GM10266 (cell line): Measurements from ENCODE around the gene CCM2L.
A peak's percentile ranks its signal among the peaks of the same experiment; 100 is the strongest.

Experiments used
- DNase-seq: peaks from one replicate; pipeline ENCODE4 v3.0.0; 2012; ENCODE audit errors: extremely low spot score
- TF ChIP-seq, protein P1 (sequence below): IDR thresholded peaks from 2 replicates; pipeline ENCODE4 v1.5.1; 2012; ENCODE audit warnings: mild to moderate bottlenecking, low read depth; ENCODE audit not compliant: control insufficient read depth, insufficient read depth; ENCODE audit errors: missing control alignments

CCM2L gene

DNA sequence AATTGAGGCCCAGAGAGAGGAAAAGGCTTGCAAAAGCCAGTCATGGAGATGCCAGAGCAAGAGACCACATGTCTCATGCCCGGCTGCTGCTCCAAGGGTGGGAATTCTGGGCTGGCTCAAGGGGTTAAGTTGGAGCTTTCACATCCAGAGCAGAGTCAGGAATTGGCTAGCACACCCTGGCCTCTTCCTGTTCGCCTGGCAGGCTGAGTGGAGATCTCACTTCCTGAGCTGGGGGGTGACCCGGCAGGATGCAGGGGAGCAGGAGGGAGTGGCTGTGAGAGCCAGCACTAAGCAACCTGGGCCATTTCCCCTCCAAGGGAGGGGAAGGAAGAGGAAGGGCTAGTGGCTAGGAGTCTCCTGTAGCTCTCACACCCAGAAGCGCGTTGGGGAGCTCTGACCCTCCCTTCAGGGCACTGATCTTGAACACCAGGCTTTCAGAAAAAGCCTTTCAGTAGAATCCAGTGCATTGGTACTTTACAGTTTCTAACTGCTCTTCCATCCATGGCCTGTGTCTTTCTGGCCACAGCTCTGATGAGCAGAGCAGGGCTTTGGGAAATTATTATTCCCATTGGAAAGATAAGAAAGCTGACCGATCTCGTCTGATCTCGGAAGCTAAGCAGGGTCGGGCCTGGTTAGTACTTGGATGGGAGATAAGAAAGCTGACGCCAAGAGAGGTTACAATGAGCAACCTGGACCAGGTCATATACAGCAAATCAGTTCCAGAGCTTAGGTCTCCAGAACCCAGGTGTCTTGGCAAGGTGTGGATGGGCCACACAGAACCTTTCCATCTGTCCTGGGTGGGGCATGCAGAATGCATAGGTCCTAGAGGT lies 2.2 kb upstream of the CCM2L start:
- TF ChIP-seq, protein P1, sequence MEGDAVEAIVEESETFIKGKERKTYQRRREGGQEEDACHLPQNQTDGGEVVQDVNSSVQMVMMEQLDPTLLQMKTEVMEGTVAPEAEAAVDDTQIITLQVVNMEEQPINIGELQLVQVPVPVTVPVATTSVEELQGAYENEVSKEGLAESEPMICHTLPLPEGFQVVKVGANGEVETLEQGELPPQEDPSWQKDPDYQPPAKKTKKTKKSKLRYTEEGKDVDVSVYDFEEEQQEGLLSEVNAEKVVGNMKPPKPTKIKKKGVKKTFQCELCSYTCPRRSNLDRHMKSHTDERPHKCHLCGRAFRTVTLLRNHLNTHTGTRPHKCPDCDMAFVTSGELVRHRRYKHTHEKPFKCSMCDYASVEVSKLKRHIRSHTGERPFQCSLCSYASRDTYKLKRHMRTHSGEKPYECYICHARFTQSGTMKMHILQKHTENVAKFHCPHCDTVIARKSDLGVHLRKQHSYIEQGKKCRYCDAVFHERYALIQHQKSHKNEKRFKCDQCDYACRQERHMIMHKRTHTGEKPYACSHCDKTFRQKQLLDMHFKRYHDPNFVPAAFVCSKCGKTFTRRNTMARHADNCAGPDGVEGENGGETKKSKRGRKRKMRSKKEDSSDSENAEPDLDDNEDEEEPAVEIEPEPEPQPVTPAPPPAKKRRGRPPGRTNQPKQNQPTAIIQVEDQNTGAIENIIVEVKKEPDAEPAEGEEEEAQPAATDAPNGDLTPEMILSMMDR = no peak

DNA sequence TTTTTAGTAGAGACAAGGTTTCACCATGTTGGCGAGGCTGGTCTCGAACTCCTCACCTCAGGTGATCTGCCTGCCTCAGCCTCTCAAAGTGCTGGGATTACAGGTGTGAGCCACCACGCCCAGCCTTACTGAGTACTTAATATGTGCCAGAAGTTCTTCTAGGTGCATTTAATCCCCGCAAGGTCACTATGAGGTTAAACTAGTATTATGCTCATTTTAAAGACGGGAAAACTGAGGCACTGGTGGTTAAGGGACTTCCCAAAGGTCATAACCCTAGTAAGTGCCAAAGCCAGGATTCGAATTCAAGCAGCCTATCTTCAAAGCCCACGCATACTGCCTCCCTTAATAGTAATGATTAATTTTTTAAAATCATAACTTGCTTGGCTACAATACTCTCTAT lies 674 bp upstream of the CCM2L start:
- TF ChIP-seq, protein P1 = no peak
- DNase-seq = no peak

More for the DNA sequence above, 2.2 kb upstream of the CCM2L start:
- no peak for DNase-seq

DNA sequence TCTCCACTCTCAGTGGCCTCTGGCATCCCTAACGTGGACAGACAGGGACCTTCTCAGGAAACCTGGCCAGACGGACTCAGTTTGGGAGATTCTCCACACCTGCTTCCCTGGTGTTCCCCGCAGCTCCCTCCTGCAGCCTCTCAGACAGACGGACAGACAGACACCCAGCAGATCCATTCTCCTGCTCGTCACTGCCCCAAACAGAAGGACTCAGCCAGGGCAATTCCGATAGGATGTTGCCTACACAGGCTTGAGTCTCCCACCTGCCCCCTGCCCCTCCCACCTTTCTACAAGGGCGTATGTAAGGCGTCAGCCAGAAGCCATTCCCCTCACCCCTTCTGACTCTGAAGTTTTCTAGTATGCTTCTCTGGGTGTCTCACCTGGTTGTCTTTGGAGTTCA lies 428 bp downstream of the CCM2L start:
- no peak for DNase-seq
- TF ChIP-seq, protein P1 = no peak

DNA sequence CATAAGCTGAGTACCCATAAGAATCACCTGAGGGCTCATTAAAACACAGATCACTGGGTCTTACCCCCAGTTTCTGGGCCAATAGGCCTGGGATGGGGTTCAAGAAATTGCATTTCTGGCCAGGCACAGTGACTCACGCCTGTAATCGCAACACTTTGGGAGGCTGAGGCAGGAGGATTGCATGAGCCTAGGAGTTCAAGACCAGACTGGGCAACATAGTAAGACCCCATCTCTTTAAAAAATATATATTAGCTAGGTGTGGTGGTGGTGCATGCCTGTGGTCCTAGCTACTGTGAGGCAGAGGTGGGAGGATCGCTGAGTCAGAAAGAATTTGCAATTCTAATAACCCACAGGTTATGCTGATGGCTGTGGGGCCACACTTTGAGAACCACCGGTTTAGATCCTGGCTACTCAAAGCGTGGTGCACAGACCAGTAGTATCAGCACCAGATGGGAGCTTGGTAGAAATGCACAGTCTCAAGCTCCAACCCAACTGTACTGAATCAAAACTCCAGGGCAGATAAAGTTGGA lies 2.0 kb downstream of the CCM2L start:
- DNase-seq = no peak
- TF ChIP-seq, protein P1 = no peak

DNA sequence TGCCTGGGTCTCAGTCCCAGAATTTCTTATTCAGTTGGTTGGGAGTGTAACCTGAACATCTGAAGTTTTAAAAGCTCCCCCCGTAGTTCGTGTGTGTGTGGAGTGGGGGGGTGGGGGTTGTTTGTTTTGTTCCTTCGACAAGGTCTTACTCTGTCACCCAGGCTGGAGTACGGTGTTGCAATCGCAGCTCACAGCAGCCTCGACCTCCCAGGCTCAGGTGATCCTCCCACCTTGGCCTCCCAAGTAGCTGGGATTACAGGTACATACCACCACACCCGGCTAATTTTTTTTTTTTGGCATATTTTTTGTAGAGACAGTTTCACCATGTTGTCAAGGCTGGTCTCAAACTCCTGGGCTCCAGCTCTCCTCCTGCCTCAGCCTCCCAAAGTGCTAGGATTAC lies 3.1 kb downstream of the CCM2L start:
- DNase-seq = no peak

DNA sequence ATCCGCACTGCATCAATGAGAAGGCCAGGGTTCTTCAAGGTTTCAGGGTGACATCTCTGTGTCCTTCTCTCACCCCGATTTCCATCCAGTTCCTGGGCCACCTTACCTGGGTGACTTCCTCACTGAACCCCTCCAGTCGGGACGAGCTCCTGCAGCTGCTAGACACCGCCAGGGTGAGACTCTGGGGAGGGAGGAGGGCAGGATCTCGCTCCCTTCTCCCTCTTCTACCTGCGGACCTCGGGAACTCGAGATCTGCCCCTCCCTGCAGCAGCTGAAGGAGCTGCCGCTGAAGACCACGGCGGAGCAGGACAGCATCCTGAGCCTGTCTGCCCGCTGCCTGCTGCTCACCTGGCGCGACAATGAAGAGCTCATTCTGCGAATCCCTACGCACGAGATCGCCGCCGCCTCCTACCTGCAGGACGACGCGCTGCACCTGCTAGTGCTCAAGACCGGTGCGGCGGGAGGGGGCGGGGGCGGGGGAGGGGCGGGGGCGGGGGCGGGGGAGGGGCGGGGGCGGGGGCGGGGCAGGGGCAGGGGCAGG lies 7.5 kb downstream of the CCM2L start:
- peak; percentile 71 for DNase-seq
- TF ChIP-seq, protein P1 = peak; percentile 30

More for the DNA sequence above, 3.1 kb downstream of the CCM2L start:
- TF ChIP-seq, protein P1 = no peak
